Measurements from ENCODE around the gene TGFBR3. TPM values are rescaled to one million over a fixed set of nuclear protein-coding genes. Genes with fewer than 3 reads are reported as not detected.
A peak's percentile ranks its signal among the peaks of the same experiment; 100 is the strongest.

TGFBR3 gene
- polyA plus RNA-seq, 1 donor from 2014 or later: 2.3 TPM

DNA sequence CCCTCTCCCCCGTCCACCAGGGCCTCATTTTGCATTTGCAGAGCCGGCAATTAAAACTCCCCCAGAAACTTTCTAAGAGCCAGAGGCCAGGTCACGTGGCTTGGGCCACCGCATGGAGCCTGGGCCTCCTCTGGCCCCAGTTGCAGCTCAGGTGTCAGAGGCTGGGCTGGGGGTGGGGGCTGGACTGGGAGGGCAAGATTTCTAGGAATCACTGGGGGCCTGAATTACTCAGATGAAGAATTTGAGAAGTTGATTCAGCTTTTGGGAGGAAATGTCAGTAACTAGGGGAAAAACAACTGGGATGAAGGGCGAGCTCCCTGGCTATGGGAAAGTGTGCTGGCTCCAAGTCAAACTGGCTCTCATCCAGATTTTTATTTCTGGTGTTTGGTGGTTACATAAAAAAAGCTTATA, 234.3 kb downstream of the TGFBR3 start:
- H3K4me1 Mint-ChIP-seq: peaks cover 0 to 1% (median 0%) of the 10 kb centered on the region in 3 donors
- H3K27ac Mint-ChIP-seq: no peak overlapping the region
- H3K27me3 Mint-ChIP-seq: no peaks in the 10 kb centered on the region
- no peaks in the 10 kb centered on the region for H3K9me3 Mint-ChIP-seq
- H3K4me3 Mint-ChIP-seq: no peak overlapping the region
- no peaks in the 10 kb centered on the region for H3K36me3 Mint-ChIP-seq

DNA sequence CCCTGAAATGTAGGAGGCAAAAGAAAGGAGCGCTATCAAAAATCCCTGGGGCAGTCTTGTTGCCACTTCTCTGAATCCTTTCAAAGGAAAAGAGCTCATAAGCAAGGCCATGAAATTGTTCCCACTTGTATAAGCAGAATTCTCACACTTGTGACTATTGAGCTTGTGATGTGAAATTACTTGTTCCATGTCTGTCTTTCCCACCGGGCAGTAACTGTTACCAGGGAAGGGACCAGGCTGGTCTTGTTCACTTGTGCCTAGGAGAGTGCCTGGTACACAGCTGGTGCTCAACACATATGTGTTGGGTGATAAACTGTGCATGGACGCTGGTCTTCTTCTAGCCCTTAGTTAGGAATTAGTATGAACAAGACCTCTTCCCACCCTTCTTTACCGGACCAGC, 234.7 kb downstream of the TGFBR3 start:
- no peaks in the 10 kb centered on the region for H3K27me3 Mint-ChIP-seq
- H3K36me3 Mint-ChIP-seq: no peaks in the 10 kb centered on the region
- H3K4me3 Mint-ChIP-seq: no peak overlapping the region
- H3K27ac Mint-ChIP-seq: no peak overlapping the region
- H3K9me3 Mint-ChIP-seq: no peaks in the 10 kb centered on the region
- H3K4me1 Mint-ChIP-seq: peaks cover 0 to 1% (median 0%) of the 10 kb centered on the region in 3 donors

DNA sequence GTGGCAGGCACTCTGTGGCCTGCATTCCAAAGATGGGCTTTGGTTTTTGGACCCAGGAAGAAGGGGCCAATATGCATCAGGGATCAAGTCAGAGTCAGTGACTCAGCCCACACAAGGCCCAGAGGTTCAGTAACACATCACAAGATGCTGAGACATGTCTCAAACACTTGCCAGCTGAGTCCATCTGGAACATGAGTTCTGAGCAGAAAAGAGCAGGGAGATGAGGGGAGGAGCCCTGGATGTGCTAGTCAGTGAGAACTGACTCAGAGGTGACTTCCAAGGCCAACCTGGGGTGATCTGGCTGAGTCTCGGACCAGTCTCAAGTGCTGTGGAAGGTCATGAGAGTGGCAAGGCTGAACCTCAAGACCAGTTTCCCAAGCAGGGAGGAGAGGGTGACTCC, 235.2 kb downstream of the TGFBR3 start:
- H3K9me3 Mint-ChIP-seq: no peaks in the 10 kb centered on the region
- H3K4me1 Mint-ChIP-seq: peaks cover 0 to 1% (median 0%) of the 10 kb centered on the region in 3 donors
- H3K27me3 Mint-ChIP-seq: no peaks in the 10 kb centered on the region
- no peak overlapping the region for H3K27ac Mint-ChIP-seq
- H3K4me3 Mint-ChIP-seq: no peak overlapping the region
- no peaks in the 10 kb centered on the region for H3K36me3 Mint-ChIP-seq

DNA sequence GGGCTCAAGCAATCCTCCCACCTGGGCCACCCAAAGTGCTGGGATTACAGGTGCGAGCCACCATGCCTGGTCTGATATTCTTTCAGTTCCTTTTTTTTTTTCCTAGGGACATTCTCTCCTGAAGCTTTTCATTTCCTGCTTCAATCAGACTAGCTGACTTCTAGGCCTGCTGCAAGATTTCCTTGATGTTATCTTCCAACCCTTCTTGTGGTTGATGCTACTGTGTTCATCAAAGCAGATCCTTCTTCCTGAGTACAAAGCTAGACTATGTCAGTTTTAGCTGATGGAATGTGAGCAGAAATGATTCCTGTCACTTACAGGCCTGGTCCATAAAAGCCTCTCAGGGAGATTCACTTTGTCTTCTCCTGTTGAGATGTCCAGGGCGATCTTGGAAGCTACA, 238.9 kb downstream of the TGFBR3 start:
- no peak overlapping the region for H3K27ac Mint-ChIP-seq
- no peaks in the 10 kb centered on the region for H3K36me3 Mint-ChIP-seq
- H3K9me3 Mint-ChIP-seq: no peaks in the 10 kb centered on the region
- peaks cover 6% of the 10 kb centered on the region for H3K27me3 Mint-ChIP-seq
- H3K4me1 Mint-ChIP-seq: peaks cover 0 to 1% (median 0%) of the 10 kb centered on the region in 3 donors
- no peak overlapping the region for H3K4me3 Mint-ChIP-seq

DNA sequence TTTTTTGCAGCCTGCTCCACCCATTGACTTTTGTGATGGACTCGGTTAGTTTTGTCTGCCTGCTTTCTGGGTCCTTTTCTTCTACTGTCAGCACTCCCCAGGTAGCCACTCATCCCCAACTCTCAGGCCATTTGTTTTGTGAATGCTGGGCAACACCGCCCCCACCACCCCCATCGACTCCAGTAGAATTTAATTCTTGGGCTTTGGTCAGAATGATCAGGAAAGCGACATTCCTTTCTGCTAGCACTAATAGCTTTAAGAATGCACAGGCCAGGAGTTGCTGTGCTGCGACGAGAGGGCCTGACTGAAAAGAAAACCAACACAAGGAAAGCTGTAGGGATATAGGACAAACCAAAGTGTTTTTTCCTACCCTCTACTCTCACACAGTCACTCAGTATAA, 240.9 kb downstream of the TGFBR3 start:
- no peak overlapping the region for H3K27ac Mint-ChIP-seq
- peaks cover 6% of the 10 kb centered on the region for H3K27me3 Mint-ChIP-seq
- H3K4me1 Mint-ChIP-seq: peaks cover 0 to 1% (median 0%) of the 10 kb centered on the region in 3 donors
- H3K36me3 Mint-ChIP-seq: no peaks in the 10 kb centered on the region
- peaks cover 0 to 2% (median 0%) of the 10 kb centered on the region in 3 donors for H3K9me3 Mint-ChIP-seq
- H3K4me3 Mint-ChIP-seq: no peak overlapping the region

DNA sequence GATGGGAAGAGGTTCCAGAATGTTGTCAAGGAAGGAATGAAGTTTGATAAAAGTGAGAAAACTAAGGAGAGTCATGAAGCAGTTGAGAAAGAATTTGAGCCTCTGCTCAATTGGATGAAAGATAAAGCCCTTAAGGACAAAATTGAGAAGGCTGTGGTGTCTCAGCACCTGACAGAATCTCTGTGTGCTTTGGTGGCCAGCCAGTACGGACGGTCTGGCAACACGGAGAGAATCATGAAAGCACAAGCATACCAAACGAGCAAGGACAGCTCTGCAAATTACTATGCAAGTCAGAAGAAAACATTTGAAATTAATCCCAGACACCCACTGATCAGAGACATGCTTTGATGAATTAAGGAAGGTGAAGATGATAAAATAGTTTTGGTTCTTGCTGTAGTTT, 242.5 kb downstream of the TGFBR3 start:
- Mint-ChIP-seq H3K27me3 (peaks cover 7% of the 10 kb centered on the region), H3K27ac (no peak overlapping the region), H3K9me3 (peaks cover 0 to 4% (median 1%) of the 10 kb centered on the region in 3 donors), H3K36me3 (no peaks in the 10 kb centered on the region), H3K4me1 (no peaks in the 10 kb centered on the region), H3K4me3 (no peak overlapping the region)

DNA sequence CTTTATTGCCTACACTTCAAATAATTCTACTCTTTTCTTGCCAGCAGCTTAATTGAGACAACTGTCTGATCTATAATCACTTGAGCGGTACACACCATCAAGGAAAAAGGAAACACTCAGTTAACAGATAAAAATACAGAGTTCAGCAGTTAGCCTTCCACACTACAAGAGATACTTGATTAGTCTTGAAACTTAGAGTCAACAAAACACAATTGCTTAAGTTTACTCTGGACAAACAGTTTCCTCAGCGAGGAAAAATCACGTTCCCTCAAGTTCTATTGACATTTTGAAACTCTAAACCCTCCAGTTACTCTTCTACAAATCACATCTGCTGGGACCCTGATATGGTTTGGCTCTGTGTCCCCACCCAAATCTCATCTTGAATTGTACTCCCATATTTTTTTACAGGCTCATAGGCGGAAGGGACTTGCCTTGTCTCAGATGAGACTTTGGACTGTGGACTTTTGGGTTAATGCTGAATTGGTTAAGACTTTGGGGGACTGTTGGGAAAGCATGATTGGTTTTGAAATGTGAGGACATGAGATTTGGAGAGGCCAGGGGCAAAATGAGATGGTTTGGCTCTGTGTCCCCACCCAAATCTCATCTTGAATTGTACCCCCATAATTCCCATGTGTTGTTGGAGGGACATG, 244.9 kb downstream of the TGFBR3 start:
- no peaks in the 10 kb centered on the region for H3K4me1 Mint-ChIP-seq
- H3K9me3 Mint-ChIP-seq: peaks cover 0 to 4% (median 1%) of the 10 kb centered on the region in 3 donors
- H3K36me3 Mint-ChIP-seq: no peaks in the 10 kb centered on the region

DNA sequence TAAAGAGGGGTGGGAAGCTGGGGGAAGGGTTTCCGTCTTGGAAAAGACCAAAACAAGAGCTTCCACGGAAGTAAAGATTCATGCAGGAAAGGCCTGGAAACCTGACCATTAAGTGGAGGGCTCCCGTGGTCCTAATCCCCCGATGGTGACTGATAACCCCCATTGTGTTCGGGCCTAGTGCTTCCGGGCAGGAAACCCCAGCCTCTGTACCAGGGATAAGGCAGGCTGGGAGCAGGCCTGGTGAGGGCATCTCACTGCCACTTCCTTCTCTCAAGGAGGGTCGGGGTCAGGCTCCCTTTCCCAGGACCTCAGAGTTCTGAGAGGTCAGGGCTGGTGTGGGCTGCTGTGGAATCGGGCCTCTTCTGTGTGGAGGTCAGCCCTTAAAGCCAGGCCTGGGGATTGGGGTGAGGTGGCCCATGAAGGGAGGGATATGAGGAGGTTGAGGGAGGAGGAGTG, 248.4 kb downstream of the TGFBR3 start:
- Mint-ChIP-seq H3K27ac (no peak overlapping the region), H3K4me3 (no peak overlapping the region)

More for the DNA sequence above, 244.9 kb downstream of the TGFBR3 start:
- H3K27me3 Mint-ChIP-seq: peaks cover 7% of the 10 kb centered on the region
- H3K27ac Mint-ChIP-seq: no peak overlapping the region
- no peak overlapping the region for H3K4me3 Mint-ChIP-seq

DNA sequence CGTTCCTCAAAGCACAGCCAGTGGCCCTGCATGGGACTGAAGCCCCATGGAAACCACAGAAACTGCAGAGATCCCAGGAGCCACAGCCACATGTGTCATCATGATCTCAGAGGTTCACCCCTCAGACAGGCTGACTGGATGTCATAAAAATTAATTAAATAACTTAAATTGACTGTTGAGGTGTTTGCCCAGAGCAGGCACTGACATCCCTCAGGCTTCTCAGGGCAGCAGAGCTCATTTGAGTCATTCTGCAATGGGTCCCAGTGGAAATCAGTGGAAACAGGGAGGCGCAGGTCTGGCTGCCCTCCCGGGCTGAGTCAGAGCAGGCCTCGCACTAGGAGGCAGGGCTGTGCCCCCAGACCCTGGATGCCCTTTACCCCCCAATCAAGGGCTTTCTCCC, 250.2 kb downstream of the TGFBR3 start:
- Mint-ChIP-seq H3K4me1 (peaks cover 0 to 3% (median 0%) of the 10 kb centered on the region in 3 donors), H3K27ac (no peak overlapping the region), H3K4me3 (no peak overlapping the region), H3K27me3 (peaks cover 3% of the 10 kb centered on the region), H3K36me3 (no peaks in the 10 kb centered on the region), H3K9me3 (peaks cover 1 to 2% (median 2%) of the 10 kb centered on the region in 3 donors)

More for the DNA sequence above, 248.4 kb downstream of the TGFBR3 start:
- Mint-ChIP-seq H3K9me3 (peaks cover 0 to 4% (median 1%) of the 10 kb centered on the region in 3 donors), H3K27me3 (peaks cover 5% of the 10 kb centered on the region), H3K36me3 (no peaks in the 10 kb centered on the region), H3K4me1 (no peaks in the 10 kb centered on the region)

DNA sequence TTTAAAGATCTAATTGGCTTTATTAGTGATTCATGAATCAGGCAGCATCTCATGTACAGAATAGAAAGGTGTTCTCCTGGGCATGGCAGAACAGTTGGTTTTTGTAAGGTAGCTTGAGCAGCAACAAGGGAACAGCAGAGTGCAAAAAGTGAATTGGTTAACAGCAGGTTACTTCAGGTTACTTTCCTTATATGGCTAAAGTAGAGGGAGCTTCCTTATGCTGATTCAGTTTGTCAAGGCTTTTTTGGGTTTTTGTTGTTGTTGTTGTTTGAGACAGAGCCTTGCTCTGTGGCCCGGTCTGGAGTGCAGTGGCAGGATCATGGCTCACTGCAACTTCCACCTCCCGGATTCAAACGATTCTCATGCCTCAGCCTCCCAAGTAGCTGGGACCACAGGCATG, 252.5 kb downstream of the TGFBR3 start:
- Mint-ChIP-seq H3K4me1 (peaks cover 0 to 3% (median 0%) of the 10 kb centered on the region in 3 donors), H3K27ac (peak overlapping the region in 1 of 3 donors; percentile 35), H3K36me3 (no peaks in the 10 kb centered on the region), H3K4me3 (no peak overlapping the region), H3K27me3 (peaks cover 1% of the 10 kb centered on the region), H3K9me3 (peaks cover 0 to 3% (median 2%) of the 10 kb centered on the region in 3 donors)

DNA sequence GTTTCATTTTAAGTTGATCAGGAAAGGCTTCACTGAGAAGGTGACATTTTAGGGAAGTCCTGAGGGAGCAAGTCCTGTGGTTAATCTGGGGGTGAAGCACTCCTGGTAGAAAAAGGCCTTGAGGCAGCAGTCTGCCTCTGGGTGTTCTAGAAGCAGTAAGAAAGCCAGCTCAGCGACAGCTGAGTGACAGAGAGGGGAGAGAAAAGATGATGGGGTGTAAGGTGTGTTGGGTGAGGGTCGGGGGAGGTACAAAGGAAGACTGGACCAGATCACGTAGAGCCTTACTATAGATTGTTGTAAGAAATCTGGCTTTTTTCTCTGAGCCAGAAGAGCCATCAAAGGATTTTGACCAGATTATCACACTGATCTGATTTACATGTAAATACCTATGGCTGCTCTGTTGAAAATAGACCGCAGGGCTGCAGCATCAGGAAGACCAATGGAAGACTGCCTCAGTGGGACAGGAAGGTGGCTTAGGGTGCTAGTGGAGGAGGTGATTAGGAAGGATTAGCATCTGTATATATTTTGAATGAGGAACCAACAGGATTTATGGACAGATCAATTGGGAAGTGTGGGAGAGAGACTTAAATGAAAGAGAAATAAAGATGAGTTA, 254.1 kb downstream of the TGFBR3 start:
- Mint-ChIP-seq H3K36me3 (no peaks in the 10 kb centered on the region), H3K27me3 (peaks cover 1% of the 10 kb centered on the region), H3K27ac (no peak overlapping the region), H3K4me1 (peaks cover 0 to 3% (median 0%) of the 10 kb centered on the region in 3 donors), H3K4me3 (no peak overlapping the region), H3K9me3 (peaks cover 0 to 5% (median 3%) of the 10 kb centered on the region in 3 donors)

DNA sequence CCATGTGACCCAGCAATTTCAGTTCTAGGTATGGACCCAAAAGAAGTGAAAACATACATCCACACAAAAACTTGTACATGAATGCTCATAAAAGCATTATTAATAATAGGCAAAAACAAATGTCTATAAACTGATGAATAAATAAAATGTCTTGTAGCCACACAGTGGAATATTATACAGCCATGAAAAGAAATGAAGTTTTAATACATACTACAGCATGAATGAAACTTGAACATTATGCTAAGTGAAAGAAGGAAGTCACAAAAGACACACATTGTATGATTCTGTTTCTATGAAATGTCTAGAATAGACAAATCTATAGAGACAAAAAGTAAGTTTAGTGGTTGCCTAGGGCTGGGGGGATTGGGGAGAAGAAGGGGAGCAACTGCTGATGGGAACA, 255.1 kb downstream of the TGFBR3 start:
- H3K27me3 Mint-ChIP-seq: peaks cover 1% of the 10 kb centered on the region
- H3K4me1 Mint-ChIP-seq: peaks cover 0 to 3% (median 0%) of the 10 kb centered on the region in 3 donors
- H3K4me3 Mint-ChIP-seq: no peak overlapping the region
- H3K9me3 Mint-ChIP-seq: peaks cover 0 to 5% (median 3%) of the 10 kb centered on the region in 3 donors
- no peak overlapping the region for H3K27ac Mint-ChIP-seq
- H3K36me3 Mint-ChIP-seq: peaks cover under 1% of the 10 kb centered on the region

Other genes starting within 250 kb of the TGFBR3 start
- not detected for gene BRDT, start 63.2 kb upstream of the TGFBR3 start, polyA plus RNA-seq
- gene EPHX4, start 143.8 kb upstream of the TGFBR3 start, polyA plus RNA-seq: not detected
- not detected for gene SETSIP, start 189.3 kb upstream of the TGFBR3 start, polyA plus RNA-seq
- 0.93 TPM for gene BTBD8, start 194.2 kb upstream of the TGFBR3 start, polyA plus RNA-seq